Mesenchymal stem cell (in vitro differentiated cells and primary cell): ENCODE results near the gene MLN.

Experiments used
- DNase-seq: peaks from one replicate; pipeline ENCODE4 v3.0.0-alpha.2; 2013
- H2AFZ ChIP-seq: one replicate; pipeline ENCODE4 v1.6.1; 2013; ENCODE audit warnings: low read depth, mild to moderate bottlenecking, control low read depth, inconsistent platforms, low read length, moderate library complexity
- H2AK5ac ChIP-seq: 2 replicates; pipeline ENCODE4 v1.6.1; 2013; ENCODE audit warnings: low read length, moderate library complexity, mild to moderate bottlenecking, inconsistent platforms; ENCODE audit not compliant: severe bottlenecking
- H2BK120ac ChIP-seq: one replicate; pipeline ENCODE4 v1.6.1; 2013; ENCODE audit warnings: low read depth, mild to moderate bottlenecking, inconsistent platforms, low read length, moderate library complexity
- H2BK12ac ChIP-seq, 2 experiments: one replicate each; pipeline ENCODE4 v1.6.1; 2013; ENCODE audit warnings: inconsistent platforms in 2 of 2, low read length in 2 of 2, mild to moderate bottlenecking in 2 of 2, moderate library complexity in 2 of 2, control low read depth in 1 of 2
- H2BK15ac ChIP-seq: one replicate; pipeline ENCODE4 v1.6.1; 2013; ENCODE audit warnings: mild to moderate bottlenecking, low read depth, inconsistent platforms; ENCODE audit not compliant: poor library complexity, severe bottlenecking
- H2BK5ac ChIP-seq: 2 replicates; pipeline ENCODE4 v1.6.1; 2013; ENCODE audit warnings: low read depth, mild to moderate bottlenecking, low read length, control low read depth, inconsistent platforms; ENCODE audit not compliant: poor library complexity, severe bottlenecking
- H3K14ac ChIP-seq, 2 experiments: one replicate each; pipeline ENCODE4 v1.6.1; 2013; ENCODE audit warnings: inconsistent platforms in 2 of 2, low read length in 2 of 2, control low read depth in 1 of 2, mild to moderate bottlenecking in 1 of 2, moderate library complexity in 1 of 2
- H3K18ac ChIP-seq, 2 experiments: one replicate each; pipeline ENCODE4 v1.6.1; 2013; ENCODE audit warnings: inconsistent platforms in 2 of 2, low read length in 2 of 2, control low read depth in 1 of 2, low read depth in 1 of 2, mild to moderate bottlenecking in 1 of 2
- H3K23ac ChIP-seq, 2 experiments: one replicate each; pipeline ENCODE4 v1.6.1; 2013; ENCODE audit warnings: inconsistent platforms in 2 of 2, low read length in 2 of 2, mild to moderate bottlenecking in 2 of 2, moderate library complexity in 2 of 2, control low read depth in 1 of 2
- H3K27ac ChIP-seq: 2 replicates; pipeline ENCODE4 v1.5.1; 2013; ENCODE audit warnings: mild to moderate bottlenecking, moderate library complexity, low read length, control low read depth, inconsistent platforms; ENCODE audit not compliant: poor library complexity, severe bottlenecking
- H3K27me3 ChIP-seq, 2 experiments: 2 replicates each; pipeline versions ENCODE4 v1.6.1 to v1.7.0; 2013; ENCODE audit warnings: low read length in 2 of 2, mild to moderate bottlenecking in 2 of 2, moderate library complexity in 2 of 2, control low read depth in 1 of 2, inconsistent platforms in 1 of 2; ENCODE audit not compliant: control insufficient read depth in 1 of 2, insufficient read depth in 1 of 2
- H3K36me3 ChIP-seq, 2 experiments: 2 replicates each; pipeline versions ENCODE4 v1.6.1 to v1.7.0; 2013; ENCODE audit warnings: low read length in 2 of 2, control low read depth in 1 of 2, inconsistent platforms in 1 of 2, low read depth in 1 of 2, mild to moderate bottlenecking in 1 of 2; ENCODE audit not compliant: insufficient read depth in 2 of 2, control insufficient read depth in 1 of 2
- H3K4ac ChIP-seq, 2 experiments: one replicate each; pipeline ENCODE4 v1.6.1; 2013; ENCODE audit warnings: inconsistent platforms in 2 of 2, low read length in 2 of 2, mild to moderate bottlenecking in 2 of 2, moderate library complexity in 2 of 2, control low read depth in 1 of 2, low read depth in 1 of 2
- H3K4me1 ChIP-seq: 2 replicates; pipeline ENCODE4 v1.6.1; 2013; ENCODE audit warnings: low read depth, low read length, control low read depth; ENCODE audit not compliant: control insufficient read depth, insufficient read depth
- H3K4me2 ChIP-seq: 2 replicates; pipeline ENCODE4 v1.6.1; 2013; ENCODE audit warnings: low read length, mild to moderate bottlenecking, inconsistent platforms; ENCODE audit not compliant: poor library complexity, severe bottlenecking
- H3K4me3 ChIP-seq, 2 experiments: 2 replicates each; pipeline versions ENCODE4 v1.5.1 to v1.7.0; 2013; ENCODE audit warnings: low read length in 2 of 2, mild to moderate bottlenecking in 2 of 2, control low read depth in 1 of 2, low read depth in 1 of 2; ENCODE audit not compliant: insufficient read depth in 1 of 2
- H3K79me1 ChIP-seq: replicated peaks from 2 replicates; pipeline ENCODE4 v1.6.1; 2013; ENCODE audit warnings: mild to moderate bottlenecking, control low read depth, low read length, inconsistent platforms; ENCODE audit not compliant: poor library complexity, severe bottlenecking
- H3K9ac ChIP-seq: 2 replicates; pipeline ENCODE4 v1.7.0; 2013; ENCODE audit warnings: mild to moderate bottlenecking, low read length, moderate library complexity
- H3K9me3 ChIP-seq: 2 replicates; pipeline ENCODE4 v1.7.0; 2013; ENCODE audit warnings: mild to moderate bottlenecking, low read length; ENCODE audit not compliant: control insufficient read depth
- H4K8ac ChIP-seq: one replicate; pipeline ENCODE4 v1.6.1; 2013; ENCODE audit warnings: inconsistent platforms, mild to moderate bottlenecking, low read length, moderate library complexity
- H4K91ac ChIP-seq: one replicate; pipeline ENCODE4 v1.6.1; 2013; ENCODE audit warnings: mild to moderate bottlenecking, low read length, inconsistent platforms
- WGBS: methylation state at CpG from one replicate; pipeline ENCODE4 v1.1.7; 2013; ENCODE audit warnings: mixed read lengths; 5-methylcytosine and 5-hydroxymethylcytosine counted together

The MLN gene

GRCh38 chr6:33776764-33777163, 27.0 kb downstream of the MLN start:
- Histone ChIP-seq H2BK12ac (no peak overlapping the region), H3K27ac (no peak overlapping the region), H2BK120ac (no peak overlapping the region), H3K4me2 (no peak overlapping the region), H3K4ac (no peak overlapping the region), H2BK5ac (no peak overlapping the region), H3K4me3 (no peak overlapping the region), H3K27me3 (no peaks in the 10 kb centered on the region), H3K4me1 (peaks cover 56% of the 10 kb centered on the region), H3K14ac (no peak overlapping the region), H4K91ac (peak overlapping the region; percentile 16), H3K9ac (no peak overlapping the region), H3K79me1 (peaks cover 26% of the 10 kb centered on the region), H3K36me3 (peaks cover 80 to 95% of the 10 kb centered on the region in 2 experiments), H4K8ac (no peak overlapping the region), H2BK15ac (no peak overlapping the region), H3K9me3 (no peaks in the 10 kb centered on the region), H2AK5ac (peak overlapping the region; percentile 6), H3K18ac (no peak overlapping the region), H2AFZ (no peak overlapping the region), H3K23ac (no peak overlapping the region)
- 90% methylated on average over 13 of the region's 13 CpGs for WGBS
- DNase-seq = no peak

GRCh38 chr6:33776186-33776585, 27.6 kb downstream of the MLN start:
- no peak overlapping the region for H4K8ac ChIP-seq
- H2AFZ ChIP-seq = no peak overlapping the region
- H3K4me2 ChIP-seq = no peak overlapping the region
- H3K9me3 ChIP-seq = no peaks in the 10 kb centered on the region
- no peak overlapping the region for H2BK5ac ChIP-seq
- no peak overlapping the region for H2BK15ac ChIP-seq
- H3K18ac ChIP-seq = no peak overlapping the region
- peak overlapping the region; percentile 6 for H2AK5ac ChIP-seq
- H3K27me3 ChIP-seq = no peaks in the 10 kb centered on the region
- H4K91ac ChIP-seq = no peak overlapping the region
- no peak overlapping the region for H3K4me3 ChIP-seq
- H3K36me3 ChIP-seq = peaks cover 82 to 89% of the 10 kb centered on the region in 2 experiments
- no peak overlapping the region for H3K27ac ChIP-seq
- H3K9ac ChIP-seq = no peak overlapping the region
- peaks cover 53% of the 10 kb centered on the region for H3K4me1 ChIP-seq
- WGBS = 100% methylated on average over 4 of the region's 4 CpGs
- H2BK12ac ChIP-seq = no peak overlapping the region
- H2BK120ac ChIP-seq = no peak overlapping the region
- no peak for DNase-seq
- peaks cover 26% of the 10 kb centered on the region for H3K79me1 ChIP-seq
- H3K23ac ChIP-seq = no peak overlapping the region
- H3K4ac ChIP-seq = no peak overlapping the region
- no peak overlapping the region for H3K14ac ChIP-seq

- Histone ChIP-seq H3K18ac (no peak overlapping the region), H4K8ac (no peak overlapping the region), H4K91ac (no peak overlapping the region), H3K9me3 (no peaks in the 10 kb centered on the region), H3K4me2 (no peak overlapping the region), H2AK5ac (no peak overlapping the region), H3K9ac (no peak overlapping the region), H3K27me3 (no peaks in the 10 kb centered on the region), H3K23ac (no peak overlapping the region), H3K14ac (no peak overlapping the region), H3K36me3 (peaks cover 72 to 75% of the 10 kb centered on the region in 2 experiments), H2BK15ac (no peak overlapping the region), H3K27ac (no peak overlapping the region), H3K79me1 (peaks cover 23% of the 10 kb centered on the region), H2BK12ac (no peak overlapping the region), H3K4me3 (no peak overlapping the region), H3K4me1 (peaks cover 54% of the 10 kb centered on the region), H2AFZ (no peak overlapping the region), H3K4ac (no peak overlapping the region), H2BK5ac (no peak overlapping the region), H2BK120ac (no peak overlapping the region)
- no peak for DNase-seq
- 97% methylated on average over 3 of the region's 3 CpGs for WGBS
Observed at GRCh38 chr6:33774774-33775173, 29.0 kb downstream of the MLN start.

- Histone ChIP-seq H2BK5ac (no peak overlapping the region), H4K8ac (no peak overlapping the region)
- WGBS = 78% methylated on average over 6 of the region's 6 CpGs
Observed at GRCh38 chr6:33772902-33773472, 30.8 kb downstream of the MLN start.

More at GRCh38 chr6:33772902-33773472, 30.8 kb downstream of the MLN start:
- Histone ChIP-seq H2AK5ac (peak overlapping the region; percentile 7), H2BK15ac (no peak overlapping the region), H3K14ac (no peak overlapping the region), H3K27me3 (peaks cover 0 to 2% of the 10 kb centered on the region in 2 experiments), H3K36me3 (peaks cover 57 to 59% of the 10 kb centered on the region in 2 experiments), H3K79me1 (peaks cover 22% of the 10 kb centered on the region), H2BK120ac (no peak overlapping the region), H3K23ac (no peak overlapping the region), H3K4ac (no peak overlapping the region), H4K91ac (no peak overlapping the region), H3K9ac (no peak overlapping the region), H3K9me3 (no peaks in the 10 kb centered on the region), H3K4me3 (no peak overlapping the region), H3K4me2 (no peak overlapping the region), H3K27ac (no peak overlapping the region), H3K18ac (peak overlapping the region in 1 of 2 experiments; percentile 13), H2AFZ (no peak overlapping the region), H2BK12ac (no peak overlapping the region), H3K4me1 (peaks cover 59% of the 10 kb centered on the region)
- no peak for DNase-seq
